CD4-positive, alpha-beta T cell (primary cell): ENCODE measurements around the gene ING2. TPM values are rescaled to one million over a fixed set of nuclear protein-coding genes. Genes with fewer than 3 reads are reported as not detected.

Source experiments
- ATAC-seq: fragments of 200-7000 bp; cut with Tn5 transposase; one replicate; pipeline ENCODE4 v1.10.0; 2022; ENCODE audit warnings: mild to moderate bottlenecking; ENCODE audit not compliant: poor library complexity
- CTCF ChIA-PET: fragments of 350-600 bp; sonication (Branson Sonifier 250); formaldehyde crosslinking; loops from one replicate; lab custom pipeline; 2021; ENCODE audit warnings: antibody characterized with exemption, inconsistent platforms; lab: Charles Lee
- POLR2A ChIA-PET: fragments of 350-600 bp; sonication (Branson Sonifier 250); formaldehyde crosslinking; loops from one replicate; lab custom pipeline; 2021; ENCODE audit warnings: antibody characterized with exemption, inconsistent platforms; lab: Charles Lee
- DNase-seq, 14 experiments: peaks; one replicate each; pipeline ENCODE4 v3.0.0-alpha.2; 2013 to 2020; ENCODE audit warnings: mixed read lengths in 2 of 14
- H3K27ac ChIP-seq, 2 donors: one replicate each; pipeline versions ENCODE4 v1.5.1 to v1.7.0; 2013; ENCODE audit warnings: low read length in 2 of 2, low read depth in 1 of 2, mild to moderate bottlenecking in 1 of 2
- H3K27me3 ChIP-seq, 2 experiments: 1 replicate in 1 of 2; 2 replicates in 1 of 2; pipeline versions ENCODE4 v1.6.1 to v1.7.0; 2013; ENCODE audit warnings: low read length in 2 of 2, control low read depth in 1 of 2, mild to moderate bottlenecking in 1 of 2, moderate library complexity in 1 of 2; ENCODE audit not compliant: insufficient read depth in 2 of 2, control insufficient read depth in 1 of 2
- H3K36me3 ChIP-seq: one replicate; pipeline ENCODE4 v1.6.1; 2013; ENCODE audit warnings: low read length, control low read depth; ENCODE audit not compliant: insufficient read depth
- H3K4me1 ChIP-seq: one replicate; pipeline ENCODE4 v1.6.1; 2013; ENCODE audit warnings: low read length, control low read depth; ENCODE audit not compliant: insufficient read depth
- H3K4me3 ChIP-seq: one replicate; pipeline ENCODE4 v1.5.1; 2013; ENCODE audit warnings: mild to moderate bottlenecking, low read length, moderate library complexity
- H3K9me3 ChIP-seq, 2 experiments: 1 replicate in 1 of 2; 2 replicates in 1 of 2; pipeline versions ENCODE4 v1.6.1 to v1.7.0; 2013; ENCODE audit warnings: low read length in 2 of 2, mild to moderate bottlenecking in 2 of 2, control low read depth in 1 of 2, moderate library complexity in 1 of 2; ENCODE audit not compliant: control insufficient read depth in 1 of 2, insufficient read depth in 1 of 2
- H3K27ac Mint-ChIP-seq: one replicate; pipeline ENCODE4 v1.8.0; 2020; ENCODE audit warnings: mixed read lengths
- H3K27me3 Mint-ChIP-seq: one replicate; pipeline ENCODE4 v1.8.0; 2021; ENCODE audit warnings: mixed read lengths
- H3K36me3 Mint-ChIP-seq: one replicate; pipeline ENCODE4 v1.8.0; 2021; ENCODE audit warnings: low read depth, mixed read lengths
- H3K4me1 Mint-ChIP-seq: one replicate; pipeline ENCODE4 v1.8.0; 2021; ENCODE audit warnings: low read depth, mixed read lengths
- H3K4me3 Mint-ChIP-seq: one replicate; pipeline ENCODE4 v1.8.0; 2020; ENCODE audit warnings: mild to moderate bottlenecking, mixed read lengths
- H3K9me3 Mint-ChIP-seq: one replicate; pipeline ENCODE4 v1.8.0; 2020; ENCODE audit warnings: mixed read lengths
- CTCF ChIP-seq: fragments of 200-600 bp; IDR thresholded peaks from one replicate; pipeline ENCODE4 v1.8.0; 2022; ENCODE audit warnings: antibody characterized with exemption, mild to moderate bottlenecking
- intact Hi-C, 2 experiments: fragments of 100-400 bp; cut with DNase I in 1 of 2; cut with micrococcal nuclease in 1 of 2; formaldehyde crosslinking; loops; one replicate each; pipeline versions ENCODE4 v1.15.1 to v1.9.0; 2023 to 2025; cut with DNase I, micrococcal nuclease
- total RNA-seq, 174 experiments: library from RNA in 2 of 174; stranded (reverse) in 2 of 174; gene quantifications; one replicate each; pipeline ENCODE4 v1.2.3 and lab custom pipeline; 2021 to 2026

Gene ING2
- total RNA-seq, 2 experiments from 2014 or later = 12.5 to 12.8 TPM

DNA sequence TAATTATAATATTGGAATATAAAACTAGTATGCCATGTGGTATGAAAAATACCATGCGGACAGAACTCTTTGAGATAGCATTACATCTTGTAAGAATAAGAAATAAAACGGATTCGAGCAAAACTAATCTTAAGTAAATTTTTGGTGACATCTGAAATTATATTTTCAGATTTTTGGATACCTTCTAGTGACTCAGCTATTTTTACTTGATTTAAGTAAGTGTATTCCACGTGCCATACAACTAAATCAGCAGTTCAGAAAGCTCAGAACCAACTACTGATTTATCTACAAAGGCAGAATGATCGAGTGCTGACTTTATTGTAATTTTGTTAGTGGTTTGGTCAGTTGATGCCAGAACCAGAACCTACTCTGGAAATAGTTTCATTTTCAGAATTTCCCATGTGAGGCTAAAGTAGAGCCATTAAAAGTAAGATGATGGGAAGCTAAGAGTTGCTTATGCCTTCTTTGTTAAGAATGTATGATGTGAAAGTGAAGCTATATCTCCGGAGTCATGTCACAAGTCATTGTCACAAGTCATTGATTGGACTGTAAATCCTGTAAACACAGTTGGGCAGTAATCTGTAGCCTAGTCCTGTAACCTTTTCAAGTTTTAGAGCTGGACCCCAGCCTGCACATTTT lies 4.0 kb downstream of the ING2 start:
- Mint-ChIP-seq H3K27ac (no peak overlapping the region), H3K27me3 (no peaks in the 10 kb centered on the region), H3K4me3 (no peak overlapping the region), H3K36me3 (peaks cover 41% of the 10 kb centered on the region), H3K9me3 (no peaks in the 10 kb centered on the region), H3K4me1 (peaks cover 22% of the 10 kb centered on the region)
- H3K4me1 ChIP-seq = peaks cover 6% of the 10 kb centered on the region
- no peak overlapping the region for H3K4me3 ChIP-seq
- CTCF ChIA-PET = interaction anchor here (0.6 kb wide), 1 partner anchor 1890 kb away, joined by 4 read pairs; no protein-coding TSS in a partner anchor
- peaks cover 14% of the 10 kb centered on the region for H3K36me3 ChIP-seq
- H3K27ac ChIP-seq = no peak overlapping the region
- no peaks in the 10 kb centered on the region for H3K27me3 ChIP-seq
- intact Hi-C loops = loop anchor here (5.0 to 10.0 kb wide), 7 partner anchors 37 to 1886 kb away; partner anchors contain the start of genes ANKRD37 (in 1 of the 2), CASP3 (in 1 of the 2), CENPU (in 1 of the 2) and CFAP97 (in 1 of the 2)
- POLR2A ChIA-PET = no interaction called here
- H3K9me3 ChIP-seq = no peaks in the 10 kb centered on the region
- DNase-seq (no peak), ATAC-seq (no peak)
- no peak for TF ChIP-seq CTCF

GRCh38 chr4:183515411-183515810 lies 10.6 kb downstream of the ING2 start:
- Histone ChIP-seq H3K36me3 (peaks cover 12% of the 10 kb centered on the region), H3K9me3 (no peaks in the 10 kb centered on the region), H3K27me3 (no peaks in the 10 kb centered on the region), H3K4me1 (no peaks in the 10 kb centered on the region), H3K4me3 (no peak overlapping the region), H3K27ac (no peak overlapping the region)
- Mint-ChIP-seq H3K4me1 (peaks cover 6% of the 10 kb centered on the region), H3K36me3 (peaks cover 24% of the 10 kb centered on the region), H3K27ac (no peak overlapping the region), H3K4me3 (no peak overlapping the region), H3K9me3 (no peaks in the 10 kb centered on the region), H3K27me3 (no peaks in the 10 kb centered on the region)
- ATAC-seq = no peak
- DNase-seq = no peak
- no peak for TF ChIP-seq CTCF
- ChIA-PET POLR2A (interaction anchor here (1.1 kb wide), 1 partner anchor 12 kb away, joined by 3 read pairs; no protein-coding TSS in a partner anchor), CTCF (no interaction called here)
- intact Hi-C loops = no loop called here

- no peak overlapping the region for H3K4me3 Mint-ChIP-seq
- Histone ChIP-seq H3K27me3 (no peaks in the 10 kb centered on the region), H3K9me3 (no peaks in the 10 kb centered on the region), H3K4me3 (no peak overlapping the region), H3K36me3 (peaks cover 4% of the 10 kb centered on the region), H3K4me1 (no peaks in the 10 kb centered on the region), H3K27ac (no peak overlapping the region)
- H3K27ac Mint-ChIP-seq = no peak overlapping the region
- no peaks in the 10 kb centered on the region for H3K9me3 Mint-ChIP-seq
- no peaks in the 10 kb centered on the region for H3K4me1 Mint-ChIP-seq
- intact Hi-C loops = no loop called here
- no peak for TF ChIP-seq CTCF
- no peak for ATAC-seq
- no peaks in the 10 kb centered on the region for H3K27me3 Mint-ChIP-seq
- H3K36me3 Mint-ChIP-seq = peaks cover 6% of the 10 kb centered on the region
- CTCF ChIA-PET = no interaction called here
- no peak for DNase-seq
- POLR2A ChIA-PET = no interaction called here
Observed at GRCh38 chr4:183517194-183517593, 12.3 kb downstream of the ING2 start.
